OCI-M2 (cell line): ENCODE data around the gene RSPO1.
"Not testable (repeated sequence)": the region's sequence is repeated elsewhere in the genome, so short reads cannot be mapped to it uniquely, and the experiment has no call there.

Source experiments
- DNase-seq: peaks from one replicate; lab custom pipeline; 2025; ENCODE audit not compliant: unreplicated experiment; lab: John Stamatoyannopoulos, UW

Gene RSPO1

GRCh38 chr1:37622131-37622530 is 12.6 kb downstream of the RSPO1 start:
- no peak for DNase-seq

- DNase-seq, result no peak
Measured at GRCh38 chr1:37621326-37621870, 13.3 kb downstream of the RSPO1 start.

GRCh38 chr1:37620707-37621106 is 14.0 kb downstream of the RSPO1 start:
- no peak for DNase-seq

- DNase-seq, result no peak
Measured at GRCh38 chr1:37616330-37616729, 18.4 kb downstream of the RSPO1 start.

GRCh38 chr1:37614105-37614504 is 20.6 kb downstream of the RSPO1 start:
- DNase-seq, result no peak

- DNase-seq, result no peak
Measured at GRCh38 chr1:37612186-37612585, 22.5 kb downstream of the RSPO1 start.

GRCh38 chr1:37609994-37610393 is 24.7 kb downstream of the RSPO1 start:
- no peak for DNase-seq

GRCh38 chr1:37609002-37609401 is 25.7 kb downstream of the RSPO1 start:
- DNase-seq, result no peak

- DNase-seq, result no peak
Measured at GRCh38 chr1:37606481-37607263, 28.0 kb downstream of the RSPO1 start.

GRCh38 chr1:37605806-37606474 is 28.8 kb downstream of the RSPO1 start:
- no peak for DNase-seq

GRCh38 chr1:37605061-37605650 is 29.5 kb downstream of the RSPO1 start:
- no peak for DNase-seq

- DNase-seq, result no peak
Measured at GRCh38 chr1:37602750-37603694, 31.7 kb downstream of the RSPO1 start.

- no peak for DNase-seq
Measured at GRCh38 chr1:37601441-37601840, 33.3 kb downstream of the RSPO1 start.

- DNase-seq, result no peak
Measured at GRCh38 chr1:37599940-37600339, 34.8 kb downstream of the RSPO1 start.

GRCh38 chr1:37596182-37596667 is 38.5 kb downstream of the RSPO1 start:
- no peak for DNase-seq

- peak; percentile 59 for DNase-seq
Measured at GRCh38 chr1:37595440-37596181, 39.1 kb downstream of the RSPO1 start, which contains the start of gene GNL2. Gene GNL2 (minus strand): TSS chr1:37595937. CDS start chr1:37595822, 115 bp downstream.

GRCh38 chr1:37593726-37594125 is 41.0 kb downstream of the RSPO1 start:
- DNase-seq, result no peak

GRCh38 chr1:37588939-37589338 is 45.8 kb downstream of the RSPO1 start:
- no peak for DNase-seq

- not testable (repeated sequence) for DNase-seq
Measured at GRCh38 chr1:37584544-37584943, 50.1 kb downstream of the RSPO1 start.

- DNase-seq, result no peak
Measured at GRCh38 chr1:37575692-37576091, 59.0 kb downstream of the RSPO1 start.
